ENCODE measurements around the gene TNFAIP8. TPM values are rescaled to one million over a fixed set of nuclear protein-coding genes. Genes with fewer than 3 reads are reported as not detected.

The TNFAIP8 gene
- total and polyA plus RNA-seq, 9 of the 15 experiments (the other 6 are each of a cell fraction or from before 2014, with no cell fraction given), result 29.9 to 52.2 (median 44.8) TPM

- TF ChIP-seq, protein P1, sequence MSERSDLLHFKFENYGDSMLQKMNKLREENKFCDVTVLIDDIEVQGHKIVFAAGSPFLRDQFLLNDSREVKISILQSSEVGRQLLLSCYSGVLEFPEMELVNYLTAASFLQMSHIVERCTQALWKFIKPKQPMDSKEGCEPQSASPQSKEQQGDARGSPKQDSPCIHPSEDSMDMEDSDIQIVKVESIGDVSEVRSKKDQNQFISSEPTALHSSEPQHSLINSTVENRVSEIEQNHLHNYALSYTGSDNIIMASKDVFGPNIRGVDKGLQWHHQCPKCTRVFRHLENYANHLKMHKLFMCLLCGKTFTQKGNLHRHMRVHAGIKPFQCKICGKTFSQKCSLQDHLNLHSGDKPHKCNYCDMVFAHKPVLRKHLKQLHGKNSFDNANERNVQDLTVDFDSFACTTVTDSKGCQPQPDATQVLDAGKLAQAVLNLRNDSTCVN (CRISPR knock-in tag; IDR thresholded peaks at IDR 0.05), result peak; percentile 15; the same call in 1 of the 2 replicates
- TF ChIP-seq, protein P2, sequence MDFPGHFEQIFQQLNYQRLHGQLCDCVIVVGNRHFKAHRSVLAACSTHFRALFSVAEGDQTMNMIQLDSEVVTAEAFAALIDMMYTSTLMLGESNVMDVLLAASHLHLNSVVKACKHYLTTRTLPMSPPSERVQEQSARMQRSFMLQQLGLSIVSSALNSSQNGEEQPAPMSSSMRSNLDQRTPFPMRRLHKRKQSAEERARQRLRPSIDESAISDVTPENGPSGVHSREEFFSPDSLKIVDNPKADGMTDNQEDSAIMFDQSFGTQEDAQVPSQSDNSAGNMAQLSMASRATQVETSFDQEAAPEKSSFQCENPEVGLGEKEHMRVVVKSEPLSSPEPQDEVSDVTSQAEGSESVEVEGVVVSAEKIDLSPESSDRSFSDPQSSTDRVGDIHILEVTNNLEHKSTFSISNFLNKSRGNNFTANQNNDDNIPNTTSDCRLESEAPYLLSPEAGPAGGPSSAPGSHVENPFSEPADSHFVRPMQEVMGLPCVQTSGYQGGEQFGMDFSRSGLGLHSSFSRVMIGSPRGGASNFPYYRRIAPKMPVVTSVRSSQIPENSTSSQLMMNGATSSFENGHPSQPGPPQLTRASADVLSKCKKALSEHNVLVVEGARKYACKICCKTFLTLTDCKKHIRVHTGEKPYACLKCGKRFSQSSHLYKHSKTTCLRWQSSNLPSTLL (IDR thresholded peaks at IDR 0.05), result no peak
- TF ChIP-seq ETV1 (tag; conservative IDR thresholded peaks at IDR 0.05; ENCODE audit: low read depth) (no peak), POLR2AphosphoS5 (IDR thresholded peaks at IDR 0.05; ENCODE audit: control insufficient read depth, insufficient read depth, low read depth, low read length) (peak; percentile 32; the same call in 1 of the 2 replicates), MTA2 (IDR thresholded peaks at IDR 0.05; ENCODE audit: low read depth) (no peak), PATZ1 (CRISPR knock-in tag; IDR thresholded peaks at IDR 0.05; ENCODE audit: borderline replicate concordance) (0 out of 2 replicates have a peak, but pooled peaks have one; percentile 35), STAG1 (CRISPR knock-in tag; IDR thresholded peaks at IDR 0.05; ENCODE audit: borderline replicate concordance) (no peak), DMBX1 (CRISPR knock-in tag; IDR thresholded peaks at IDR 0.05; ENCODE audit: borderline replicate concordance) (0 out of 2 replicates have a peak, but pooled peaks have one; percentile 4), FOXP4 (CRISPR knock-in tag; IDR thresholded peaks at IDR 0.05; ENCODE audit: borderline replicate concordance) (no peak), MIER1 (IDR thresholded peaks at IDR 0.05; ENCODE audit: low read depth) (no peak), ZBTB7A (IDR thresholded peaks at IDR 0.05; ENCODE audit: borderline replicate concordance, control insufficient read depth, low read depth, low read length) (peak; percentile 71), ZNF324 (CRISPR knock-in tag; IDR thresholded peaks at IDR 0.05) (0 out of 2 replicates have a peak, but pooled peaks have one; percentile 6), ZNF263 (CRISPR knock-in tag; IDR thresholded peaks at IDR 0.05; ENCODE audit: borderline replicate concordance) (no peak)
- TF ChIP-seq, protein P3, sequence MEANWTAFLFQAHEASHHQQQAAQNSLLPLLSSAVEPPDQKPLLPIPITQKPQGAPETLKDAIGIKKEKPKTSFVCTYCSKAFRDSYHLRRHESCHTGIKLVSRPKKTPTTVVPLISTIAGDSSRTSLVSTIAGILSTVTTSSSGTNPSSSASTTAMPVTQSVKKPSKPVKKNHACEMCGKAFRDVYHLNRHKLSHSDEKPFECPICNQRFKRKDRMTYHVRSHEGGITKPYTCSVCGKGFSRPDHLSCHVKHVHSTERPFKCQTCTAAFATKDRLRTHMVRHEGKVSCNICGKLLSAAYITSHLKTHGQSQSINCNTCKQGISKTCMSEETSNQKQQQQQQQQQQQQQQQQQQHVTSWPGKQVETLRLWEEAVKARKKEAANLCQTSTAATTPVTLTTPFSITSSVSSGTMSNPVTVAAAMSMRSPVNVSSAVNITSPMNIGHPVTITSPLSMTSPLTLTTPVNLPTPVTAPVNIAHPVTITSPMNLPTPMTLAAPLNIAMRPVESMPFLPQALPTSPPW (CRISPR knock-in tag; IDR thresholded peaks at IDR 0.05), result peak; percentile 16; the same call in 1 of the 2 replicates
- TF ChIP-seq, protein P4, sequence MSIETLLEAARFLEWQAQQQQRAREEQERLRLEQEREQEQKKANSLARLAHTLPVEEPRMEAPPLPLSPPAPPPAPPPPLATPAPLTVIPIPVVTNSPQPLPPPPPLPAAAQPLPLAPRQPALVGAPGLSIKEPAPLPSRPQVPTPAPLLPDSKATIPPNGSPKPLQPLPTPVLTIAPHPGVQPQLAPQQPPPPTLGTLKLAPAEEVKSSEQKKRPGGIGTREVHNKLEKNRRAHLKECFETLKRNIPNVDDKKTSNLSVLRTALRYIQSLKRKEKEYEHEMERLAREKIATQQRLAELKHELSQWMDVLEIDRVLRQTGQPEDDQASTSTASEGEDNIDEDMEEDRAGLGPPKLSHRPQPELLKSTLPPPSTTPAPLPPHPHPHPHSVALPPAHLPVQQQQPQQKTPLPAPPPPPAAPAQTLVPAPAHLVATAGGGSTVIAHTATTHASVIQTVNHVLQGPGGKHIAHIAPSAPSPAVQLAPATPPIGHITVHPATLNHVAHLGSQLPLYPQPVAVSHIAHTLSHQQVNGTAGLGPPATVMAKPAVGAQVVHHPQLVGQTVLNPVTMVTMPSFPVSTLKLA (conservative IDR thresholded peaks at IDR 0.05), result no peak
Measured at GRCh38 chr5:119322312-119322947, 33.4 kb upstream of the TNFAIP8 start (continued).
